ENCODE results near the gene MRPL45.

Gene MRPL45

GRCh38 chr17:38349097-38349730 is 52.2 kb downstream of the MRPL45 start:
- peak; percentile 84 for DNase-seq (ENCODE audit: low spot score)

- DNase-seq (ENCODE audit: low spot score) = no peak
Measured at GRCh38 chr17:38350035-38350434, 53.1 kb downstream of the MRPL45 start.

- DNase-seq (ENCODE audit: low spot score) = peak; percentile 94
Measured at GRCh38 chr17:38351412-38352222, 54.6 kb downstream of the MRPL45 start, which contains the start of gene SOCS7. Gene SOCS7 (plus strand): TSS chr17:38351844. CDS start chr17:38352053, 209 bp downstream.

GRCh38 chr17:38352245-38353085 is 55.5 kb downstream of the MRPL45 start:
- peak; percentile 45 for DNase-seq (ENCODE audit: low spot score)

- no peak for DNase-seq (ENCODE audit: low spot score)
Measured at GRCh38 chr17:38353086-38353604, 56.2 kb downstream of the MRPL45 start.

- DNase-seq (ENCODE audit: low spot score) = no peak
Measured at GRCh38 chr17:38353668-38354067, 56.7 kb downstream of the MRPL45 start.

GRCh38 chr17:38354466-38354865 is 57.5 kb downstream of the MRPL45 start:
- no peak for DNase-seq (ENCODE audit: low spot score)

- no peak for DNase-seq (ENCODE audit: low spot score)
Measured at GRCh38 chr17:38355251-38355650, 58.3 kb downstream of the MRPL45 start.

- no peak for DNase-seq (ENCODE audit: low spot score)
Measured at GRCh38 chr17:38357486-38358123, 60.6 kb downstream of the MRPL45 start.

GRCh38 chr17:38358586-38359513 is 61.9 kb downstream of the MRPL45 start:
- no peak for DNase-seq (ENCODE audit: low spot score)

- DNase-seq (ENCODE audit: low spot score) = no peak
Measured at GRCh38 chr17:38361694-38362465, 64.9 kb downstream of the MRPL45 start.

- no peak for DNase-seq (ENCODE audit: low spot score)
Measured at GRCh38 chr17:38363016-38363415, 66.0 kb downstream of the MRPL45 start.

GRCh38 chr17:38364741-38365140 is 67.8 kb downstream of the MRPL45 start:
- DNase-seq (ENCODE audit: low spot score) = no peak

- DNase-seq (ENCODE audit: low spot score) = no peak
Measured at GRCh38 chr17:38369124-38369886, 72.3 kb downstream of the MRPL45 start.
